Measurements from ENCODE around the gene OVAAL. TPM values are rescaled to one million over a fixed set of nuclear protein-coding genes. Genes with fewer than 3 reads are reported as not detected.

OVAAL gene
- total RNA-seq, 1 donor from 2014 or later, result 5.3 TPM

- H3K27ac ChIP-seq (replicated peaks), result peak overlapping the region; percentile 39
- H3K4me3 ChIP-seq, result no peak overlapping the region
- no peaks in the 10 kb centered on the region for H3K9me3 ChIP-seq (replicated peaks)
- peaks cover 31% of the 10 kb centered on the region for H3K4me1 ChIP-seq
- TF ChIP-seq CTCF (IDR thresholded peaks at IDR 0.05; ENCODE audit: borderline replicate concordance), result peak; percentile 94
- DNase-seq, result peak; percentile 53
- intact Hi-C loops (cut with micrococcal nuclease), result loop anchor here (5.0 kb wide), 1 partner anchor 329 kb away; no protein-coding TSS in a partner anchor
- no peaks in the 10 kb centered on the region for H3K27me3 ChIP-seq (ENCODE audit: low read depth)
- H3K36me3 ChIP-seq, result no peaks in the 10 kb centered on the region
Observed at GRCh38 chr1:180533266-180533987, 25.3 kb upstream of the OVAAL start.

GRCh38 chr1:180534214-180534613 is 24.6 kb upstream of the OVAAL start:
- intact Hi-C loops (cut with micrococcal nuclease), result loop anchor here (5.0 kb wide), 1 partner anchor 328 kb away; no protein-coding TSS in a partner anchor
- H3K27ac ChIP-seq (replicated peaks), result peak overlapping the region; percentile 39
- H3K9me3 ChIP-seq (replicated peaks), result no peaks in the 10 kb centered on the region
- H3K4me1 ChIP-seq, result peaks cover 31% of the 10 kb centered on the region
- DNase-seq, result no peak
- no peak for TF ChIP-seq CTCF (IDR thresholded peaks at IDR 0.05; ENCODE audit: borderline replicate concordance)
- H3K4me3 ChIP-seq, result no peak overlapping the region
- no peaks in the 10 kb centered on the region for H3K27me3 ChIP-seq (ENCODE audit: low read depth)
- H3K36me3 ChIP-seq, result no peaks in the 10 kb centered on the region

GRCh38 chr1:180535418-180535999 is 23.3 kb upstream of the OVAAL start:
- Histone ChIP-seq H3K27ac (replicated peaks) (no peak overlapping the region), H3K27me3 (ENCODE audit: low read depth) (no peaks in the 10 kb centered on the region), H3K9me3 (replicated peaks) (no peaks in the 10 kb centered on the region), H3K4me3 (no peak overlapping the region), H3K4me1 (peaks cover 36% of the 10 kb centered on the region), H3K36me3 (no peaks in the 10 kb centered on the region)
- TF ChIP-seq CTCF (IDR thresholded peaks at IDR 0.05; ENCODE audit: borderline replicate concordance), result no peak
- intact Hi-C loops (cut with micrococcal nuclease), result no loop called here
- DNase-seq, result no peak

- no peak for TF ChIP-seq CTCF (IDR thresholded peaks at IDR 0.05; ENCODE audit: borderline replicate concordance)
- intact Hi-C loops (cut with micrococcal nuclease), result no loop called here
- H3K4me3 ChIP-seq, result no peak overlapping the region
- no peaks in the 10 kb centered on the region for H3K27me3 ChIP-seq (ENCODE audit: low read depth)
- H3K27ac ChIP-seq (replicated peaks), result no peak overlapping the region
- H3K4me1 ChIP-seq, result peaks cover 50% of the 10 kb centered on the region
- H3K36me3 ChIP-seq, result no peaks in the 10 kb centered on the region
- no peak for DNase-seq
- no peaks in the 10 kb centered on the region for H3K9me3 ChIP-seq (replicated peaks)
Observed at GRCh38 chr1:180536821-180537372, 21.9 kb upstream of the OVAAL start.

- H3K4me1 ChIP-seq, result peaks cover 60% of the 10 kb centered on the region
- TF ChIP-seq CTCF (IDR thresholded peaks at IDR 0.05; ENCODE audit: borderline replicate concordance), result no peak
- no peaks in the 10 kb centered on the region for H3K27me3 ChIP-seq (ENCODE audit: low read depth)
- no peak overlapping the region for H3K4me3 ChIP-seq
- intact Hi-C loops (cut with micrococcal nuclease), result no loop called here
- H3K36me3 ChIP-seq, result no peaks in the 10 kb centered on the region
- H3K27ac ChIP-seq (replicated peaks), result peak overlapping the region; percentile 87
- H3K9me3 ChIP-seq (replicated peaks), result no peaks in the 10 kb centered on the region
- DNase-seq, result no peak
Observed at GRCh38 chr1:180539136-180539535, 19.6 kb upstream of the OVAAL start.

Data from left ventricle myocardium inferior (tissue), 1 donor.